H1 (cell line): ENCODE measurements around the gene ZMIZ1. TPM values are rescaled to one million over a fixed set of nuclear protein-coding genes. Genes with fewer than 3 reads are reported as not detected.

Experiments used
- MAFK ChIP-seq: IDR thresholded peaks from 2 replicates; pipeline ENCODE4 v1.6.1; 2012; ENCODE audit warnings: low read depth, mild to moderate bottlenecking, improper control_type of control experiment, low read length
- RXRA ChIP-seq: IDR thresholded peaks from 2 replicates; pipeline ENCODE4 v1.6.1; 2011; ENCODE audit warnings: low read depth, mild to moderate bottlenecking, low read length, moderate library complexity; ENCODE audit not compliant: insufficient read depth
- polyA plus RNA-seq, 7 experiments: library from polyadenylated mRNA; depleted of rRNA in 3 of 7; stranded (reverse) in 5 of 7; unstranded in 2 of 7; fragments of >200 nt in 5 of 7; fragments of 200-250 nt in 2 of 7; gene quantifications; 1 replicate in 5 of 7; 2 replicates in 1 of 7; 4 replicates in 1 of 7; pipeline versions ENCODE4 v1.2.1 to v1.2.3, GENCODE V29; 2011 to 2013; ENCODE audit warnings: missing spikeins in 2 of 7, mixed read lengths in 2 of 7
- total RNA-seq: library from RNA; stranded (reverse); fragmentation: NEBNext Ultra II Directional; extraction: Animal tissue kit (Norgen Biotek cat#: 25700); gene quantifications from 2 replicates; pipeline ENCODE4 v1.2.1, GENCODE V29; 2021
- TF ChIP-seq, protein P1 (sequence below): IDR thresholded peaks from 2 replicates; pipeline ENCODE4 v1.6.1; 2011; ENCODE audit warnings: low read depth, mild to moderate bottlenecking, low read length; ENCODE audit not compliant: insufficient read depth

ZMIZ1 gene
- total and polyA plus RNA-seq, 2 of the 8 experiments (the other 6 are each of a cell fraction or from before 2014, with no cell fraction given), result 8.1 to 28.0 TPM

DNA sequence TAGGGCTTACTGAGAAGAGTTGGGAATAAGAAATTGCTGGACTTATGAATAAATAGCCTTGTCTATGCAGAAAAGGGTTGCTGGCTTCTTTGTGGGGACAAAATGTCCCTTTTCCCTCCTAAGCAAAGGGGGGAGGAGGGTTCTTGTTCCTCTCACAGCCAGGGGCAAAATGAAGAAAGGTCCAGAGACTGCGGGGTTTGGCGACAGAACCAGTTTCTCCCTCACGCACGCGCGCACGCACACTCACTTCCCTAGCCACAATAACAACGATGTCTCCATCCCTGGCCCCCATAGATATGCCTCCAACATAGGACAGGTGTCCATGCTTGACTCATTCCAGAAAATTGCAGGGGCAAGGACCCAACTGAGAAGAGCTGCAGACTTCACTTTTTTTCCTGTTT, 3.3 kb downstream of the ZMIZ1 start (continued):
- TF ChIP-seq, protein P1, sequence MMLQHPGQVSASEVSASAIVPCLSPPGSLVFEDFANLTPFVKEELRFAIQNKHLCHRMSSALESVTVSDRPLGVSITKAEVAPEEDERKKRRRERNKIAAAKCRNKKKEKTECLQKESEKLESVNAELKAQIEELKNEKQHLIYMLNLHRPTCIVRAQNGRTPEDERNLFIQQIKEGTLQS, result no peak
- TF ChIP-seq RXRA, result no peak
- no peak for TF ChIP-seq MAFK
